Right kidney (tissue), 1 donor: Measurements from ENCODE around the gene ARHGAP9.
A peak's percentile ranks its signal among the peaks of the same experiment; 100 is the strongest.

Experiments used
- DNase-seq: peaks from one replicate; pipeline ENCODE4 v3.0.0-alpha.2; 2016

Gene ARHGAP9

GRCh38 chr12:57472391-57472790 is 7.3 kb downstream of the ARHGAP9 start:
- no peak for DNase-seq

DNA sequence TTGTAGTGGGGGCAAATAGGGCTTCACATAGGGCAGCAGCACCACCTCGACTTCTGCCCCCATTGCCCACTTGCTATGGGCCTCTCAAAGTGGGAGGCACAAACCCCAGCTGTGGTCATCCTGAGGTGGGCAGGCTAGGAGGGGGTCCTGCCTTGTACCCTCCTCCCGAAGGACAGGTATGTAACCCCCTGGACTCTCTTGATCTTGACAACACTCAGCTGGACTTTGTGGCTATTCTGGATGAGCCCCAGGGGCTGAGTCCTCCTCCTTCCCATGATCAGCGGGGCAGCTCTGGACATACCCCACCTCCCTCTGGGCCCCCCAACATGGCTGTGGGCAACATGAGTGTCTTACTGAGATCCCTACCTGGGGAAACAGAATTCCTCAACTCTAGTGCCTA is 8.0 kb downstream of the ARHGAP9 start:
- DNase-seq = no peak

DNA sequence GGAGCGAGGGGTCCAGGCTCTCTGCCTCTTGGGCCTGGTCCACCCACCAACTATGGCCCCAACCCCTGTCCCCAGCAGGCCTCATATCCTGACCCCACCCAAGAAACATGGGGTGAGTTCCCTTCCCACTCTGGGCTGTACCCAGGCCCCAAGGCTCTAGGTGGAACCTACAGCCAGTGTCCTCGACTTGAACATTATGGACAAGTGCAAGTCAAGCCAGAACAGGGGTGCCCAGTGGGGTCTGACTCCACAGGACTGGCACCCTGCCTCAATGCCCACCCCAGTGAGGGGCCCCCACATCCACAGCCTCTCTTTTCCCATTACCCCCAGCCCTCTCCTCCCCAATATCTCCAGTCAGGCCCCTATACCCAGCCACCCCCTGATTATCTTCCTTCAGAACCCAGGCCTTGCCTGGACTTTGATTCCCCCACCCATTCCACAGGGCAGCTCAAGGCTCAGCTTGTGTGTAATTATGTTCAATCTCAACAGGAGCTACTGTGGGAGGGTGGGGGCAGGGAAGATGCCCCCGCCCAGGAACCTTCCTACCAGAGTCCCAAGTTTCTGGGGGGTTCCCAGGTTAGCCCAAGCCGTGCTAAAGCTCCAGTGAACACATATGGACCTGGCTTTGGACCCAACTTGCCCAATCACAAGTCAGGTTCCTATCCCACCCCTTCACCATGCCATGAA is 8.6 kb downstream of the ARHGAP9 start:
- no peak for DNase-seq

DNA sequence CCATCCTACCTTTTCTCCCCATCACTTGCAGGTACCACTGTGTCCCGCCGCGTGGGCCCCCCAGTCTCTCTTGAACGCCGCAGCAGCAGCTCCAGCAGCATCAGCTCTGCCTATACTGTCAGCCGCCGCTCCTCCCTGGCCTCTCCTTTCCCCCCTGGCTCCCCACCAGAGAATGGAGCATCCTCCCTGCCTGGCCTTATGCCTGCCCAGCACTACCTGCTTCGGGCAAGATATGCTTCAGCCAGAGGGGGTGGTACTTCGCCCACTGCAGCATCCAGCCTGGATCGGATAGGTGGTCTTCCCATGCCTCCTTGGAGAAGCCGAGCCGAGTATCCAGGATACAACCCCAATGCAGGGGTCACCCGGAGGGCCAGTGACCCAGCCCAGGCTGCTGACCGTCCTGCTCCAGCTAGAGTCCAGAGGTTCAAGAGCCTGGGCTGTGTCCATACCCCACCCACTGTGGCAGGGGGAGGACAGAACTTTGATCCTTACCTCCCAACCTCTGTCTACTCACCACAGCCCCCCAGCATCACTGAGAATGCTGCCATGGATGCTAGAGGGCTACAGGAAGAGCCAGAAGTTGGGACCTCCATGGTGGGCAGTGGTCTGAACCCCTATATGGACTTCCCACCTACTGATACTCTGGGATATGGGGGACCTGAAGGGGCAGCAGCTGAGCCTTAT is 9.2 kb downstream of the ARHGAP9 start:
- no peak for DNase-seq

DNA sequence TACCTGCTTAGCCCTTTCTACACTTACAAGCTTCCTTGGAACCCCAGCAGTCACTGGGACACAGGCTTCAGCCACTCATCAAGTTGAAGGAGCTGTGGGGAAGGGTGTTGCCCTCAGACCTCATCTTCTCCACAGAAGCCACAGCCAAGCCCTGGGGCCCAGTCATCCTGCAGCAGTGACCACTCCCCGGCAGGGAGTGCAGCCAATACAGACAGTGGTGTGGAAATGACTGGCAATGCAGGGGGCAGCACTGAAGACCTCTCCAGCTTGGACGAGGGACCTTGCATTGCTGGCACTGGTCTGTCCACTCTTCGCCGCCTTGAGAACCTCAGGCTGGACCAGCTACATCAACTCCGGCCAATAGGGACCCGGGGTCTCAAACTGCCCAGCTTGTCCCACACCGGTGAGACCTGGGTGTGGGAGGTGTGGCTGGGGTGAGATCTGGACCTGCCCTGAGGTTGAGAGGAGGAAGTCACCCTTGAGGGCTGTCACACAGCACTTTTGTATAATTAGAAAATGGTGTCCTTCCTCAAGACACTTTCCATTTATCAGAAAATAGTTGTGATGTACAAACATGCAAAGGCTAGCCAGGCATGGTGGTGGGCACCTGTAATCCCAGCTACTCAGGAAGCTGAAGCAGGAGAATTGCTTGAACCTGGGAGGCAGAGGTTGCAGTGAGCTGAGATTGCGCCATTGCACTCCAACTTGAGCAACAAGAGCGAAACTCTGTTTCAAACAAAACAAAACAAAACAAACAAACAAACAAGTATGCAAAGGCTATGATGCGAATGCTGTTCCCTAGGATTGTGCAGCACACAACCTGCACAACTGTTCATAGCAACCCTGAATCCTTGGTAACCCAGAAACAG is 10.1 kb downstream of the ARHGAP9 start:
- DNase-seq = no peak

GRCh38 chr12:57467915-57468314 is 11.8 kb downstream of the ARHGAP9 start:
- DNase-seq = no peak

- DNase-seq = no peak
Measured at GRCh38 chr12:57467212-57467874, 12.3 kb downstream of the ARHGAP9 start.

DNA sequence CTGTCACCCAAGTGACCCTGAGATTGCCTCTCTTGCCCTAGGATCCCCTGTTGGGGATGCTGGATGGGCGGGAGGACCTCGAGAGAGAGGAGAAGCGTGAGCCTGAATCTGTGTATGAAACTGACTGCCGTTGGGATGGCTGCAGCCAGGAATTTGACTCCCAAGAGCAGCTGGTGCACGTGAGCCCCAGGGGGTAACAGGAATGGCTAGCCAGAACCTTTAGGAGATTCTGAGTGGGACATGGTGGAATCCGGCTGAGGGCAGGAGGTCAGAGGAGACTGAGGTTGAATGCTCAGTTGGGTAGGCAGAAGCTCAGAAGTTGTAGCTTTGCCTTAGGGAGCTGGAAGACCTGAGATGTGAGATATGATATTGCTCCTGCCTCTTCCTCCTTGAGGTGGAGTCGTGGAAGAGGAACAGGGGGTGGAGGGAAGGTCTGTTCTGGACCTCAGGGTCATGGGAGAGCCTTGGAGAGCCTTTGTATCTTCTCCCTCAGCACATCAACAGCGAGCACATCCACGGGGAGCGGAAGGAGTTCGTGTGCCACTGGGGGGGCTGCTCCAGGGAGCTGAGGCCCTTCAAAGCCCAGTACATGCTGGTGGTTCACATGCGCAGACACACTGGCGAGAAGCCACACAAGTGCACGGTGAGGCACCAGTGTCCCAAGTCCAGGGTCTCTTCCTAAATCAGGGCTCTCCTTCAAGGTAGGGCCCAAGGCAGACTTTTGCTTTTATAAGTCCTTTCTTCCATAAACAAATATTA is 13.7 kb downstream of the ARHGAP9 start:
- no peak for DNase-seq

DNA sequence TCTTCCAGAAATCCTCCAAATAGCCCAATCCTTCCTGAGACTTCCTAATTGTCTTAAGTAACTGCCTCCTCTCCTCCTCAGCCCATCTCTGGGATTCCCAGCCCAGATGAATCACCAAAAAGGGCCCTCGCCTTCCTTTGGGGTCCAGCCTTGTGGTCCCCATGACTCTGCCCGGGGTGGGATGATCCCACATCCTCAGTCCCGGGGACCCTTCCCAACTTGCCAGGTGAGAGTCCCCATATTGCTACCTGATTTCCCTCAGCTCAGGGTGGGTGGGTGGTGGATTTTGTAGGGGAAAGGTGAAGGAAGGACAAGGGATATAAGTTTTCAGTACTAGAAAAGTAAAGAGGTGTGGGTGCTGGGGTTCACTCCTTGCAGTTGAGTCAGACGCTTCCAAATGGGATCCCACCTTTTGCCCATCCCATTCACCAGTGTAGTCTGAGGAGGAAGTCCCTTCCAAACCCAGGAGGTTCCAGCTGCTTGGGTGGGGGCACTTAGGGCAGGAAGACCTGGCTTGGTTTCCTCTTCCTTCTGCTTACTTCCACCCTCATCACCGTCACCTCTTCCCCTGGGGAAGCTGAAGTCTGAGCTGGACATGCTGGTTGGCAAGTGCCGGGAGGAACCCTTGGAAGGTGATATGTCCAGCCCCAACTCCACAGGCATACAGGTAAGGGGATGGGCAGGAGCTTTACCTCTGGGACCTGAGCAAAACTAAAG is 14.5 kb downstream of the ARHGAP9 start:
- DNase-seq = no peak

DNA sequence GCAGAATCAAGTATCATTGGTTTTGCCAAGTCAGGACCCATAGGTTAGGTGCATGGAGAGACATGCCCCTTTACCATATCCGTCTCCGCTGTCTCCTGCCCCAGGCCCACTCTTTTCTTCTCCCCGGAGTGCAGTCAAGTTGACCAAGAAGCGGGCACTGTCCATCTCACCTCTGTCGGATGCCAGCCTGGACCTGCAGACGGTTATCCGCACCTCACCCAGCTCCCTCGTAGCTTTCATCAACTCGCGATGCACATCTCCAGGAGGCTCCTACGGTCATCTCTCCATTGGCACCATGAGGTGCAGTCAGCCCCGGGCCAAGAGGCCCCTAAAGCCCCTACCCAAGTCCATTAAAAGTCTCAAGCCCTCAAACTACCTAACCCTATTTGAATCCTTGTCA is 15.1 kb downstream of the ARHGAP9 start:
- no peak for DNase-seq

DNA sequence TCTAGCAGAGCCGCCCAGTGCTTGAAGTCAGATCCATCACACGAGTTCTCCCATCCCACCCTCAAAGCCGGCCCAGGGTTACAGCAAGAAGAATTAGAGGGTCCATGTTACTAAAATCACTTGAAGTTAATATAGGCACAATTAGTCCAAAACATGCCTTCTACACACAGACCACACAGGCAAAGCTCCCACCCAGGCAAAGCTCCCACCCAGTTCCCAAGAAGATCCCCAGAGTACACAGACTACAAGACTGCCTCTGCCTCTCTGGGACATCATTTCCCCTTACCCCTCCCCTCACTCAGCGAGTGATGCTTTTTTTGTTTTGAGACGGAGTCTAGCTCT is 16.8 kb downstream of the ARHGAP9 start:
- no peak for DNase-seq

DNA sequence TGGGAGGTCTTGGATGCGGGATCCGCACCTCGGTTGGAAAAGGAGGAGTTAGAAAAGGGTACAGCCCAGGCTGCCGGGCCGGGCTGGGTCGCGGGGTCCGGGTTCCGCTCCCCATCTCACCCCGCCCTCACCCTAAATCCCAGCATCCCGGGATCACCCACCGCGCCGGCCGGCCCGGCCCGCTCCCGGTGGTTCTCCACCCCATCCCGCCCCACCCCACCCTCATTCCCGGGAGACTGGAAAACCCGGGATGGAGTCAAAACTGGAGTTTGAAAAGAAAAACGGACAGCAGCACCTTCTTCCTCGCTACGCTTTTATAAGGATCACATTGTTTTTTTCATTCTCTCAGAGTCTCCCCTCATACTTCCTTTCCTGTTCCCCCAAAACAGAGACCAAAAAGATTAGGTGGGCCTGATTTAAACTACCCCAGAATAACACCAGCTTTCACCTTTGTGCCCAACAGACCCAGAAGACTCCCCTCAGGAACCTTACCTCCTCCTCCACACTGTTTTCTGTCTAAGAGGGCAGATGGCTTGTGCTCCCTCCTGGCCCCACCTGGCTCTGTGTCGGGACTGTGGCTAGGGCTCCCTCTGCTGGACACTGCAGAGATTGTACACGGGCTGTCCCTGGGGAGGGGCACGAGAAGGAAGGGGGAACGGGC is 17.3 kb downstream of the ARHGAP9 start:
- DNase-seq = peak; percentile 89

- DNase-seq = peak; percentile 81
Measured at GRCh38 chr12:57461917-57462250, 17.8 kb downstream of the ARHGAP9 start.

DNA sequence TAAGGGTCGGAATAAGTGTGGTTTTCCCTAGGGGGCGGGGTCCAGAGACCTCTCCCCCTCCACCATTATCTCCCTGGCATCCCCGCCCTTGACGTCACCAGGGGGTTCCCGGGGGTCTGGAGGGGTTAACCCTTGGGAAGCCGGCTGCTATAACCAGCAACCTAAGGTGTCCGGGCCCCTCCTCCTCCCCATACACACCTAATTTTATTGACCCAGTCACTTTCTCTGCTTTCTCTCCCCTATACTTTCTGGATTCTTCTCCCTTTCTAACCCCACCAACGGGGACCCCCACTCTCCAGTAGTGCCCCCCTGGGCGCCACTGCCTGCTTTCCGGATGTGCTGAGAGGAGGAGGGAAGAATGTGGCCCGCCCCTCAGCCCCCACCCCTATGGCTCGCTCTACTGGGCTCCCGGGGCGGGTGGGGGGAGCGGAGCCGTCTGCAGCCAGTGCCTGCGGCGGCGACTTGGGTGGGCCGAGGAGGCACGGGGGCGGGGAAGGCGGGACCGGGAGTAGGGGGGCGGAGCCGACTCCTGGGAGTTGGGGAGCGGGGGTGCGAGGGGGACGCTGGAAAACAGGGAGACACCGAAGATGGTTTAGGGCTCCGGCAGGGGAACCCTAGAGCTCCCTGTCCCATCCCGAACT is 18.3 kb downstream of the ARHGAP9 start:
- peak; percentile 82 for DNase-seq

- no peak for DNase-seq
Measured at GRCh38 chr12:57460841-57461275, 18.8 kb downstream of the ARHGAP9 start.

GRCh38 chr12:57460468-57460784 is 19.2 kb downstream of the ARHGAP9 start:
- peak; percentile 58 for DNase-seq

GRCh38 chr12:57459750-57460467 is 19.8 kb downstream of the ARHGAP9 start, which contains the start of gene GLI1:
GLI1 (plus strand) TSS chr12:57459785; CDS start chr12:57463692, 3,907 bp downstream.
- no peak for DNase-seq

DNA sequence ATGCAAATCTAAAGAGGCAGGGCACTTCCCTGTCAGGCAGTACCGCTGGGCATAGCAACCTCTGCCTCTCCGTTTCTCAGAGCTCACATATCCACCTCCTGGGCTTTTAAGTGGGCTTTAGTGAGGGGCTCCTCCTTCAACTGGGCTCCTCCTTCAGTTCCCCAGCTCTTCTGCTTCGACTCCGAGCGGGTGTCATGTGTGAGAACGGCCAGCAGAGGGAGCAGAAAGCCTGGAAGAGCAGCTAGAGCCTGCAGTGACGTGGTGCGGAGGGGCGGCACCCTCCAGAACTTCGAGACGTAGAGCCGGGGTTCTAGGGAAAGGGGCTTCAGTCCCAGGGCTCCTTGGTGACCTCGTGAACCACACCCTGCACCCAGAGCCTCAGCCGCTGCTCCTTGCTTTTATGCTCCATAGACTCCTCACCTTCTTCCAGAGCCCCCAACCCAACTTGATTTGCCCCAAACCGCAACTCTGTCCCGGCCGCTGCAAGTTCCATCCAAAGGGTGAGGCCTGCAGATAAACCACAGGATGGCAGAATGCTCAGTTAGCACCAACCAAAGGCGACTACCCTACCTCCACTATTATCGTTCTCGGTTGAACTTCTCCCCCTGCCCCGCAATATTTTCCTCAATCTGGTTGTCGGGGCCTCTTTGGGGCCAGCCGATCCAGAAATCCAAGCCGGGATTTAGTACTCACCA is 20.5 kb downstream of the ARHGAP9 start:
- DNase-seq = peak; percentile 96

GRCh38 chr12:57458665-57459054 is 21.0 kb downstream of the ARHGAP9 start:
- no peak for DNase-seq
